ENCODE measurements around the gene REN. TPM values are rescaled to one million over a fixed set of nuclear protein-coding genes. Genes with fewer than 3 reads are reported as not detected.

Gene REN
- total and polyA plus RNA-seq, 2 of the 8 experiments (the other 6 are each of a cell fraction or from before 2014, with no cell fraction given), result 0.05 TPM; not detected in 1

GRCh38 chr1:204203206-204203767 is 37.1 kb upstream of the REN start:
- Histone ChIP-seq H2AK5ac (ENCODE audit: low read depth, low read length) (no peak overlapping the region), H3K14ac (ENCODE audit: insufficient read length) (no peak overlapping the region), H2BK15ac (ENCODE audit: low read length) (no peak overlapping the region), H4K20me1 (replicated peaks in 1 of 2; ENCODE audit: control insufficient read depth in 1 of 2, insufficient read depth in 2 of 2, low read length in 2 of 2) (peaks cover 0 to 4% of the 10 kb centered on the region in 2 experiments), H4K5ac (ENCODE audit: insufficient read length, low read depth, low read length) (no peak overlapping the region), H3K27me3 (replicated peaks in 1 of 4; ENCODE audit: control insufficient read depth in 3 of 4, extremely low read depth in 1 of 4, insufficient read depth in 3 of 4, low read length in 3 of 4) (no peaks in the 10 kb centered on the region), H3K4me1 (replicated peaks in 1 of 4; ENCODE audit: control insufficient read depth in 3 of 4, insufficient read depth in 4 of 4, low read length in 3 of 4) (peaks cover 0 to 2% (median 2%) of the 10 kb centered on the region in 4 experiments; a peak in 5 of 7 replicates), H4K91ac (replicated peaks; ENCODE audit: insufficient read length, low read length) (no peak overlapping the region), H2BK120ac (replicated peaks; ENCODE audit: low read depth, low read length) (no peak overlapping the region), H3K9me3 (ENCODE audit: insufficient read depth in 2 of 2, low read depth in 1 of 2, low read length in 1 of 2) (no peaks in the 10 kb centered on the region), H3K27ac (ENCODE audit: low read depth, low read length) (no peak overlapping the region), H3K79me2 (ENCODE audit: control insufficient read depth in 1 of 2, insufficient read depth in 2 of 2, low read length in 2 of 2) (no peaks in the 10 kb centered on the region), H3K9ac (replicated peaks in 1 of 4; ENCODE audit: extremely low read depth in 1 of 4, low read depth in 3 of 4, low read length in 3 of 4) (no peak overlapping the region), H3K18ac (ENCODE audit: extremely low read depth, low read length) (no peak overlapping the region), H3K4me3 (ENCODE audit: extremely low read depth in 1 of 4, insufficient read depth in 2 of 4, low read depth in 3 of 4, low read length in 4 of 4) (no peak overlapping the region), H3K4me2 (ENCODE audit: insufficient read depth in 1 of 2, low read depth in 2 of 2, low read length in 2 of 2) (no peak overlapping the region), H3K23ac (ENCODE audit: insufficient read length) (no peak overlapping the region), H2BK20ac (ENCODE audit: low read length) (no peak overlapping the region), H3K36me3 (ENCODE audit: control insufficient read depth in 2 of 4, insufficient read depth in 4 of 4, low read length in 3 of 4) (no peaks in the 10 kb centered on the region), H2BK5ac (ENCODE audit: low read depth, low read length) (no peak overlapping the region), H2BK12ac (ENCODE audit: low read depth, low read length) (no peak overlapping the region; the same call in 1 of the 2 replicates), H3K56ac (replicated peaks; ENCODE audit: insufficient read length, low read depth, low read length) (no peak overlapping the region), H2AFZ (ENCODE audit: low read length) (no peak overlapping the region), H3K79me1 (ENCODE audit: low read depth, low read length) (no peaks in the 10 kb centered on the region), H3K23me2 (ENCODE audit: low read depth, low read length) (no peaks in the 10 kb centered on the region), H3K4ac (replicated peaks; ENCODE audit: insufficient read length, low read depth, low read length) (no peak overlapping the region), H4K8ac (ENCODE audit: extremely low read depth, insufficient read depth, low read length) (no peak overlapping the region)
- DNase-seq (ENCODE audit: low read depth in 1 of 2, low spot score in 2 of 2), result no peak
- POLR2A ChIA-PET (ENCODE audit: partially characterized antibody), result interaction anchor here (0.7 to 2.4 kb wide), 2 partner anchors 11 to 64 kb away, joined by 3 to 6 read pairs; partner anchors contain the start of gene GOLT1A
- CTCF ChIA-PET (ENCODE audit: partially characterized antibody), result interaction anchor here (0.5 to 12.6 kb wide), 8 partner anchors 10 to 332 kb away, joined by 3 to 360 read pairs (median 12); partner anchors contain the start of genes ETNK2, GOLT1A and REN
- WGBS, 2 experiments (ENCODE audit: extremely low coverage in 1 of 2, insufficient coverage in 1 of 2, insufficient read length in 1 of 2, insufficient replicate concordance in 2 of 2, low coverage in 1 of 2, low lambda C conversion rate in 2 of 2, missing lambda C conversion rate in 1 of 2), result 88% methylated on average over 5 of the region's 5 CpGs; no CpG with 5 or more reads in 1 of the 2 experiments
- FAIRE-seq, result no peak
- TF ChIP-seq FOSL1 (IDR thresholded peaks at IDR 0.05; ENCODE audit: insufficient read depth, low read depth, low read length) (no peak), EP300 (IDR thresholded peaks at IDR 0.05; ENCODE audit: borderline replicate concordance in 1 of 2, low read depth in 2 of 2, low read length in 2 of 2) (no peak)
